ENCODE data around the gene SIAH1.
"Not testable (repeated sequence)": the region's sequence is repeated elsewhere in the genome, so short reads cannot be mapped to it uniquely, and the experiment has no call there.

The SIAH1 gene

GRCh38 chr16:48366165-48367093, 18.8 kb downstream of the SIAH1 start:
- no peak for DNase-seq (ENCODE audit: low spot score)

DNA sequence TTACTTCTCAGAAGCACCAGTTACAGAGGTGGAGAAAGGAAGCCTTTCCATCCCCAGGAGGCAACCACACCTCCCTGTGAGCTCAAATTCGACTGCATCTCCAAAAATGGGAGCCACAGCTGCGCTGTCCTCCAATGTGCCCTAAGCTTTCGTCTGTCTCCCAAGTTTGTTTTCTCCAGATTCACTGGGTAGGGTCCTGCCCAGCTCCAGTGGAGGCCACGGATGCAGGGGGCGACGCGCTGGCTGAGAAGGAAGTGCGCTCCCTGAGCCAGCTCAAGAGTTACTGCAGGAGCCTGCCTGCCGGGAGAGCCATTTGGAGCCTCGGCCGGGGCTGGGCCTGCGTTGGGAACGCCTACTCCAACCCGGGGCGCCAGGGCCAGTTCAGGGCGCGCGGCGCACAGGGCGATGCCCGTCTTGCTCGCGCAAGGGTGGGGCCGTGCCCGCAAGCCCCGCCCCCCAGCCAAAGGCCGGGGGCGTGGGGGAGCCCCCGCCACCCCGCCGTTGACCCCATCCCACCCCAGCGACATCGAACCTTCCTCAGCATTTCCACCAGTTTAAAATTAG, 19.5 kb downstream of the SIAH1 start:
- peak; percentile 93 for DNase-seq (ENCODE audit: low spot score)

DNA sequence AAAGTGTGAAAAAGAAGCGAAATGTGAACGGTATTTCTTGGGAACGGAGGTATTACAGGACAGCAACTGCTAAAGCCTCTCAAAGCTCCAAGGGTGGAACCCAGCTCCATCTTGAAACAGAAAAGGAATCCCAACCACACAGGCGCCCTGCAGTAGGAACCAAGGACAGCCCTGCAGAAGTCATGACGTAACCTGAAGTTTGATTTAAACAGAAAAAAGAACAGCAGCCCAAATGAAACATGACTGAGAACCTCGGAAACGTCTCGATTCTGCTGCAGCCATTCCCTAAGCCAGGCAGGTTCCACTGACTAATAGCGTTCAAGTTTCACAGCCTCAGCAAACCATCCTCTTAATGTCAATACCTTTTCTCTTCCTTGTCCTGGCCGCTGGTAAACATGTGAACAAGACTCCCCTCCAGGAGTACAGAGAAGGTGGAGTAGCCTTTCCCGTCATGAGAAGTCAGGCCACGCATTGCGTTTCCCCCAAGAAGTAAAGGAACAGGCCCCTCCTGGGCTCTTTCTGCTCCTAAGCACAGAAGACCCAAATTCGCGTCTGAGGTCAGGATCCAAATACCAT, 20.1 kb downstream of the SIAH1 start:
- no peak for DNase-seq (ENCODE audit: low spot score)

GRCh38 chr16:48361540-48362144, 23.6 kb downstream of the SIAH1 start:
- DNase-seq (ENCODE audit: low spot score) = no peak

DNA sequence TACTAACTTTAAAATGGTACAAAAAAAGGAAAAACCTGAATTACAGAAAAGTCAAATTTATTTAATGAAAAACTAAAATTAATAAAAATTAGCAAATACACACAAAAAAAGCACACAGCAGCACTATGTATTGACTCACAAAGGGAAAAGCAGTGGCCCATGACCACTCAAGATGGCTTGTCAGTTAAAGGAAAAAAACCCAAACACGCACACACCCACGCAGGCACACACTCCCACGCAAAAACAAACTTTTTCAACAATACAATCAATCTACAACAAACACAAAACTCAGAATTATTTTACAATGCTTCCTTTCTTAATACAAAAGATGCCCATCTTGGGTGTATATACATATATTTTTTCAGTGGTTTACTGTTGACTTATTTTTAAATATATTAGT, 24.2 kb downstream of the SIAH1 start:
- DNase-seq (ENCODE audit: low spot score) = no peak

- DNase-seq (ENCODE audit: low spot score) = no peak
These were observed 25.2 kb downstream of the SIAH1 start for GRCh38 chr16:48359983-48360382.

- no peak for DNase-seq (ENCODE audit: low spot score)
These were observed 26.8 kb downstream of the SIAH1 start for GRCh38 chr16:48358419-48358818.

- no peak for DNase-seq (ENCODE audit: low spot score)
These were observed 28.4 kb downstream of the SIAH1 start for GRCh38 chr16:48356633-48357376.

DNA sequence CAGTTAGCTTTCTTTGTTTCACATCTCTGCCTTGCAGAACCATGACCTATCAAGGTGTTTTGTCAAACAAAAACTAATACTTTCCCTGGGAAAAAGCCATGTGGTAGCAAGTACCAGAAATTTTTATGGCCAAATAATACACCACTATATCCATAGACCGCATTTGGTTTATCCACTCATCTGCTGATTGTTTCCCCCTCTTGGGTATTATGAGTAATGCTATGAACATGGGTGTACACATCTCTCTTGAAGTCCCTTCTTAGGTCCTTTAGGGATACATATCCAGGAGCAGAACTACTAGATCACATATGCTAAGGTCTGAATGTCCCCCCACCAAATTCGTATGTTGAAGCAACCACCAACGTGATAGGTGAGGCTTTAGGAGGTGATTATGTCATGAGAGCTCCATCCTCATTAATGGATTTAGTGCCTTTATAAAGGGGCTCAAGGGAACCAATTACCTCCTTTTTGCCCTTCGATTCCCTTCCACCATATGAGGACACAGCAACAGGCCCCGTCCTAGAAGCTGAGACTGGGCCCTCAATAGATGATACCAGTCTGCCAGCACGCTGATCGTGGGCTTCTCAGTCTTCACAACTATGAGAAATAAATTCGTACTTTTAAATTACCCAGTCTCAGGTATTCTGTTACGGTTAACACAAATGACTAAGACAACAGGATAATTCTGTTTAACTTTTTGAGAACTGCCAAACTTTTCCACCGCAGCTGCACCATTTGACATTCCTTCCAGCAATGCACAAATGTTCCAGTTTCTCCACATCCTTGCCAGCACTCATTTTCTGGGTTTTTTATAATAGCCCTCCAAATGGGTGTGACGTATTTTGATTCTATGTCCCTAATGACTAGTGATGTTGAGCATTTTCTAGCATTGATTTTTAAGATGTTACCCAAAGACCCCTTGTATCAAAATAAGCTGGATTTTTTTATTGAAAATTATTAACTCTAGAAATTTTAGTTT, 30.0 kb downstream of the SIAH1 start:
- no peak for DNase-seq (ENCODE audit: low spot score)

DNA sequence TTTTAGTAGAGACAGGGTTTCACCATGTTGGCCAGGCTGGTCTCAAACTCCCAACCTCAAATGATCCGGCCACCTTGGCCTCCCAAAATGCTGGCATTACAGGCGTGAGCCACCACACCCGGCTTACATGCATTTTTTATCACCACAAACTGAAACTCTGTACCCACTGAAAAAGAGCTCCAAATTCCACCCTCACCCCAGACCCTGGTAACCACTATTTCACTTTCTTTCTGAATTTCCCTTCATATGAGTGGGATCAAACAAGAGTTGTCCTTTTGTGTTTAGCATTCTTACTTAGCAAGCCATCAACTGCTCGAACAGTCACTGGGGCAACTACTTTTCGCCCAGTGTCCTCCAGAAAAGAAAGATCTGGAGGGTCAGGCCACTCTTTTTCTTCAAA, 30.8 kb downstream of the SIAH1 start:
- DNase-seq (ENCODE audit: low spot score) = not testable (repeated sequence)

- peak; percentile 65 for DNase-seq (ENCODE audit: low spot score)
These were observed 31.5 kb downstream of the SIAH1 start for GRCh38 chr16:48353565-48354163.

- no peak for DNase-seq (ENCODE audit: low spot score)
These were observed 32.4 kb downstream of the SIAH1 start for GRCh38 chr16:48352648-48353390.

DNA sequence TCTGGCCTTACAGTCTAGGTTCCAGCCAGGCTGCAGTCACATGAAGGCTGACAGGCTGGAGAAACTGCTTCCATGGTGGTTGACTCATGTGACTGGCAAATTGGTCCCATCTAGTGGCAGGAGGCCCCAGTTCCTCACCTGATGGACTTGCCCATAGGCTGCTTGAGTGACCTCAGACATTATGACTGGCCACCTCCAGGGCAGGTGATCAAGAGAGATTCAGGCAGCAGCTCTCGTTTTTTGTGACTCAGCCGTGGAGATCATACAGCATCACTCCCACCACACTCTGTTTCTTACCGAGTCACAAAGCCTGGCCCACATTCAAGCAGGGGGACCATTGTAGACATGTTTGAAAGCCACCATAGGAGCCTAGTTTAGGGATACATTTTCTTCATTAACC, 34.5 kb downstream of the SIAH1 start:
- DNase-seq (ENCODE audit: low spot score) = no peak

GRCh38 chr16:48347980-48348379, 37.2 kb downstream of the SIAH1 start:
- DNase-seq (ENCODE audit: low spot score) = no peak

DNA sequence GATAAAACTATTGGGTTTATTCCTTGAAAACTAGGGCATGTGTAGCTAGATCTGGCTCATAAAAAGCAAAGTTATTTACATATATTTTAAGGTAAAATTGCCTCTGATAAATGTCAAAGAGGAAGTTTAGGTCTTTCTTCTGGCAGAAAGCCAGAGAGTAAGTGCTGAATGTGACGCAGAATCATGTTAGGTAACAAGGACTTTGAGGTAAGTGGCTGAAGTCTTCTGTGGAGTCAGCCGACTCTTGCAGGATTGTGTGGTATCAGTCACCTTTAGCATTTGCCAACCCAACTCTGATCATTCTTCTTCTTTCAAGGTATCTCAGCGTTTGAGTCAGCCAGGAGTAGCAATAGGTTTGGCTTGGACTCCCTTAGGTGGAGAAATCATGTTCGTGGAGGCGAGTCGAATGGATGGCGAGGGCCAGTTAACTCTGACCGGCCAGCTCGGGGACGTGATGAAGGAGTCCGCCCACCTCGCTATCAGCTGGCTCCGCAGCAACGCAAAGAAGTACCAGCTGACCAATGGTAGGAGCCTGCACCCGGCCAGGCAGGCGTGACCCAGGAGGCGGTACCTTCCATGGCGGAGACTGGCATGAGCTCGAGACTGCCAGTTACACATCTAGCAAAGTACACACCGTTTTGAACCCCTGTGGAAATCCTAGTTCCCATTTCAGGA, 37.9 kb downstream of the SIAH1 start:
- DNase-seq (ENCODE audit: low spot score) = no peak

- DNase-seq (ENCODE audit: low spot score) = no peak
These were observed 42.6 kb downstream of the SIAH1 start for GRCh38 chr16:48342591-48342990.

- DNase-seq (ENCODE audit: low spot score) = no peak
These were observed 45.2 kb downstream of the SIAH1 start for GRCh38 chr16:48340054-48340453.

GRCh38 chr16:48335961-48336360, 49.3 kb downstream of the SIAH1 start:
- DNase-seq (ENCODE audit: low spot score) = no peak

GRCh38 chr16:48334325-48334724, 50.9 kb downstream of the SIAH1 start:
- no peak for DNase-seq (ENCODE audit: low spot score)

All from ecto neural progenitor cell (in vitro differentiated cells).